A549 (cell line): Measurements from ENCODE around the gene CDKN1A. TPM values are rescaled to one million over a fixed set of nuclear protein-coding genes. Genes with fewer than 3 reads are reported as not detected.
A peak's percentile ranks its signal among the peaks of the same experiment; 100 is the strongest.
"Not testable (repeated sequence)": the region's sequence is repeated elsewhere in the genome, so short reads cannot be mapped to it uniquely, and the experiment has no call there.

Experiments
- ATAC-seq, 2 experiments: fragments of 200-7000 bp in 1 of 2; fragments of >200 bp in 1 of 2; cut with Nextera tagmentation in 1 of 2; cut with Tn5 transposase in 1 of 2; 3 replicates each; pipeline versions ENCODE4 v1.8.0 to v1.9.1; 2018 to 2020; ENCODE audit warnings: mild to moderate bottlenecking in 1 of 2, moderate library complexity in 1 of 2
- CTCF ChIA-PET: fragments of 300-600 bp; sonication (Branson Sonifier 250); formaldehyde crosslinking; extraction: SDS; loops from one replicate; lab custom pipeline; 2021; ENCODE audit warnings: antibody characterized with exemption, inconsistent platforms; lab: Yijun Ruan, JAX
- POLR2A ChIA-PET: fragments of 350-600 bp; formaldehyde crosslinking; extraction: SDS; loops from one replicate; lab custom pipeline; 2021; ENCODE audit warnings: antibody characterized with exemption, inconsistent platforms; lab: Yijun Ruan, JAX
- DNase-seq, 2 experiments: peaks; one replicate each; pipeline versions ENCODE4 v3.0.0 to v3.0.0-alpha.2; 2011 to 2016; ENCODE audit warnings: low read depth in 1 of 2, low spot score in 1 of 2
- FAIRE-seq: peaks from 2 replicates; lab custom pipeline; 2011; peaks lifted over from hg19 to GRCh38; lab: Jason Lieb, UNC
- H3K27ac ChIP-seq, 2 experiments: fragments of >200 bp; sonication (Bioruptor Twin); formaldehyde crosslinking; 3 replicates each; pipeline ENCODE4 v1.5.1; 2016 to 2017
- H3K4me1 ChIP-seq: fragments of >200 bp; sonication (Bioruptor Twin); formaldehyde crosslinking; 3 replicates; pipeline ENCODE4 v1.6.1; 2016
- H3K4me2 ChIP-seq: fragments of >200 bp; sonication (Bioruptor Twin); formaldehyde crosslinking; 3 replicates; pipeline ENCODE4 v1.6.1; 2016
- H3K4me3 ChIP-seq: fragments of >200 bp; sonication (Bioruptor Twin); formaldehyde crosslinking; 3 replicates; pipeline ENCODE4 v1.5.1; 2016
- H3K9me3 ChIP-seq: fragments of >200 bp; sonication (Bioruptor Twin); formaldehyde crosslinking; 3 replicates; pipeline ENCODE4 v1.6.1; 2016
- BHLHE40 ChIP-seq: IDR thresholded peaks from 2 replicates; pipeline ENCODE4 v1.6.1; 2012; ENCODE audit warnings: low read depth, low read length, inconsistent platforms
- CBX2 ChIP-seq: fragments of 200-600 bp; sonication (generic); IDR thresholded peaks from 2 replicates; pipeline ENCODE4 v1.6.1; 2016; ENCODE audit warnings: low read depth, mild to moderate bottlenecking, borderline replicate concordance
- CHD4 ChIP-seq: fragments of 200-600 bp; sonication (generic); IDR thresholded peaks from 2 replicates; pipeline ENCODE4 v1.6.1; 2016; ENCODE audit warnings: antibody characterized with exemption, mild to moderate bottlenecking, borderline replicate concordance
- EHF ChIP-seq: fragments of 250-450 bp; sonication (Bioruptor Pico); IDR thresholded peaks from 2 replicates; pipeline ENCODE4 v1.5.0; 2020; ENCODE audit warnings: mild to moderate bottlenecking
- EHMT2 ChIP-seq: fragments of 200-600 bp; sonication (generic); IDR thresholded peaks from 2 replicates; pipeline ENCODE4 v1.6.1; 2016; ENCODE audit warnings: antibody characterized with exemption, low read depth, mild to moderate bottlenecking, moderate library complexity
- EP300 ChIP-seq, 2 experiments: fragments of >200 bp; sonication (Bioruptor Twin); formaldehyde crosslinking; IDR thresholded peaks; 2 replicates in 1 of 2; 3 replicates in 1 of 2; pipeline ENCODE4 v1.6.1; 2016 to 2017
- ESRRA ChIP-seq: fragments of 150-350 bp; IDR thresholded peaks from 2 replicates; pipeline ENCODE4 v1.6.1; 2014; ENCODE audit warnings: mild to moderate bottlenecking, low read length, borderline replicate concordance
- FOSB ChIP-seq: fragments of 250-450 bp; sonication (Bioruptor Pico); IDR thresholded peaks from 2 replicates; pipeline ENCODE4 v1.5.0; 2020; ENCODE audit warnings: mild to moderate bottlenecking, moderate library complexity
- FOSL2 ChIP-seq, 2 experiments: fragments of 450-650 bp in 1 of 2; fragments of >200 bp in 1 of 2; sonication (Bioruptor Twin) in 1 of 2; formaldehyde crosslinking; IDR thresholded peaks; 2 replicates each; pipeline versions ENCODE4 v1.5.0 to v1.6.1; 2016 to 2020; ENCODE audit warnings: mild to moderate bottlenecking in 1 of 2, moderate library complexity in 1 of 2
- HDAC2 ChIP-seq: fragments of 200-600 bp; sonication (generic); IDR thresholded peaks from 2 replicates; pipeline ENCODE4 v1.6.1; 2016
- HEYL ChIP-seq: fragments of 250-450 bp; sonication (Bioruptor Pico); IDR thresholded peaks from 2 replicates; pipeline ENCODE4 v1.8.0; 2021; ENCODE audit warnings: mild to moderate bottlenecking, moderate library complexity
- HOXB5 ChIP-seq: fragments of 250-450 bp; sonication (Bioruptor Pico); IDR thresholded peaks from 2 replicates; pipeline ENCODE4 v1.5.0; 2020; ENCODE audit warnings: mild to moderate bottlenecking, moderate library complexity
- KDM1A ChIP-seq: fragments of 200-600 bp; sonication (generic); IDR thresholded peaks from 2 replicates; pipeline ENCODE4 v1.6.1; 2016; ENCODE audit warnings: low read depth, mild to moderate bottlenecking
- KDM5A ChIP-seq: fragments of 200-600 bp; sonication (generic); IDR thresholded peaks from 2 replicates; pipeline ENCODE4 v1.6.1; 2016; ENCODE audit warnings: antibody characterized with exemption, mild to moderate bottlenecking
- MAZ ChIP-seq: fragments of 150-350 bp; IDR thresholded peaks from 2 replicates; pipeline ENCODE4 v1.6.1; 2014; ENCODE audit warnings: antibody characterized with exemption, low read depth, low read length, borderline replicate concordance
- NR3C1 ChIP-seq: fragments of >200 bp; sonication (Bioruptor Twin); formaldehyde crosslinking; IDR thresholded peaks from 3 replicates; pipeline ENCODE4 v1.6.1; 2017
- RAD21 ChIP-seq, 2 experiments: fragments of >200 bp in 1 of 2; sonication (Bioruptor Twin) in 1 of 2; formaldehyde crosslinking in 1 of 2; IDR thresholded peaks in 1 of 2; conservative IDR thresholded peaks in 1 of 2; 2 replicates in 1 of 2; 3 replicates in 1 of 2; pipeline ENCODE4 v1.6.1; 2012 to 2018; ENCODE audit warnings: inconsistent platforms in 1 of 2
- TFCP2L1 ChIP-seq: fragments of 250-450 bp; sonication (Bioruptor Pico); IDR thresholded peaks from 2 replicates; pipeline ENCODE4 v1.5.0; 2021; ENCODE audit warnings: mild to moderate bottlenecking
- ZC3H11A ChIP-seq: fragments of 450-650 bp; IDR thresholded peaks from 2 replicates; pipeline ENCODE4 v1.6.1; 2014; ENCODE audit warnings: antibody characterized with exemption, mild to moderate bottlenecking
- ZFP36 ChIP-seq: fragments of 450-650 bp; IDR thresholded peaks from 2 replicates; pipeline ENCODE4 v1.6.1; 2014; ENCODE audit warnings: borderline replicate concordance; ENCODE audit not compliant: partially characterized antibody
- ZSCAN20 ChIP-seq: fragments of 250-450 bp; sonication (Bioruptor Pico); IDR thresholded peaks from 2 replicates; pipeline ENCODE4 v1.8.0; 2022; ENCODE audit warnings: mild to moderate bottlenecking, moderate library complexity
- WGBS: methylation state at CpG from one replicate; pipeline ENCODE4 v1.1.6; 2017; ENCODE audit errors: missing lambda C conversion rate; 5-methylcytosine and 5-hydroxymethylcytosine counted together
- polyA plus RNA-seq, 4 experiments: library from polyadenylated mRNA; depleted of rRNA in 3 of 4; stranded (reverse); fragments of >200 nt; fragmentation: RNase III in 1 of 4; extraction: RNeasy Plus Mini Kit Qiagen cat#74134 plus additional on column Dnase treatment in 1 of 4; gene quantifications; 2 replicates in 3 of 4; 3 replicates in 1 of 4; pipeline ENCODE4 v1.2.3, GENCODE V29; 2011 to 2017
- TF ChIP-seq, protein P1 (sequence below): fragments of >200 bp; sonication (Bioruptor Twin); formaldehyde crosslinking; IDR thresholded peaks from 3 replicates; pipeline ENCODE4 v1.6.1; 2016
- TF ChIP-seq, protein P2 (sequence below): IDR thresholded peaks from 2 replicates; pipeline ENCODE4 v1.6.1; 2012
- TF ChIP-seq, protein P3 (sequence below): fragments of 250-450 bp; sonication (Bioruptor Pico); IDR thresholded peaks from 2 replicates; pipeline ENCODE4 v1.5.0; 2021; ENCODE audit warnings: mild to moderate bottlenecking, moderate library complexity, borderline replicate concordance
- TF ChIP-seq, protein P4 (sequence below): fragments of 150-350 bp; IDR thresholded peaks from 2 replicates; pipeline ENCODE4 v1.6.1; 2014; ENCODE audit warnings: low read depth, mild to moderate bottlenecking, low read length

CDKN1A gene
- polyA plus RNA-seq, 2 of the 4 experiments (the other 2 are of a cell fraction): 130 to 183 TPM

DNA sequence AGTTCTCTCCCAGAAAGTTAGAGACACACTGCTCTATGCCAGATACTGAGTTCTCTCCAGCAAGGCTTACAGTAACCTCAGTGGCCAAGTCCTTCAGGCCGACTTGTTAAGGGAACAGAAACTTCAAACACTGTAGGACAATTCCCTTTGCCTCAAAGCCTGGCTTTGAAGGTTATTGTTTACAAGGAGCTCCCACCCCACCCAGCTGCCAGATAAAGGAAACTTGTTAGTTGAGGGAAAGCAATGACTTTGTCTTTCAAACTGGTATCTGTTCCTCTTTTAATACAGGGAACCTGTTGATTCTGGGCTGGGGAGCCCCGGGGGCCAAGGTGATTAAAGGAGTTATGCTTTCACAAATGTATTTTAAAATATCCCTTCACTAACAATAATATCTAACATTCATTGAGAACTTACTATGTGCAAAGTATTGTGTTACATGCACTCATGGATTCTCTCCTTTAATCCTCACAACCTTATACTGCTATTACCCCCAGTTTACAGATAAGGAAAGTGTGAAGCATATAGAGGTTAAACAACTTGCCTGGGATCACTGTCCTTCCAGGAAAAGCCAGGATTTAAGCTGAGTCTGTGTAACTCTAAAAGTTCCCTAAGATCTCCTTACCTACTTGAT lies 27.6 kb upstream of the CDKN1A start:
- no peak for TF ChIP-seq KDM5A
- TF ChIP-seq EHF (CRISPR knock-in tag): no peak
- no peak for TF ChIP-seq HEYL
- no peak for TF ChIP-seq EP300 (IDR thresholded peaks at IDR 0.05)
- no peak for TF ChIP-seq NR3C1
- TF ChIP-seq FOSB (CRISPR knock-in tag): no peak
- TF ChIP-seq HDAC2: no peak
- no peak for TF ChIP-seq ZSCAN20 (CRISPR knock-in tag)
- no peak for TF ChIP-seq CBX2
- TF ChIP-seq, protein P1, sequence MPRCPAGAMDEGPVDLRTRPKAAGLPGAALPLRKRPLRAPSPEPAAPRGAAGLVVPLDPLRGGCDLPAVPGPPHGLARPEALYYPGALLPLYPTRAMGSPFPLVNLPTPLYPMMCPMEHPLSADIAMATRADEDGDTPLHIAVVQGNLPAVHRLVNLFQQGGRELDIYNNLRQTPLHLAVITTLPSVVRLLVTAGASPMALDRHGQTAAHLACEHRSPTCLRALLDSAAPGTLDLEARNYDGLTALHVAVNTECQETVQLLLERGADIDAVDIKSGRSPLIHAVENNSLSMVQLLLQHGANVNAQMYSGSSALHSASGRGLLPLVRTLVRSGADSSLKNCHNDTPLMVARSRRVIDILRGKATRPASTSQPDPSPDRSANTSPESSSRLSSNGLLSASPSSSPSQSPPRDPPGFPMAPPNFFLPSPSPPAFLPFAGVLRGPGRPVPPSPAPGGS: no peak
- no peak for TF ChIP-seq ESRRA
- no peak for TF ChIP-seq RAD21 (conservative IDR thresholded peaks at IDR 0.05 in 1 of 2, IDR thresholded peaks at IDR 0.05 in 1 of 2)
- TF ChIP-seq CHD4: no peak
- TF ChIP-seq, protein P2, sequence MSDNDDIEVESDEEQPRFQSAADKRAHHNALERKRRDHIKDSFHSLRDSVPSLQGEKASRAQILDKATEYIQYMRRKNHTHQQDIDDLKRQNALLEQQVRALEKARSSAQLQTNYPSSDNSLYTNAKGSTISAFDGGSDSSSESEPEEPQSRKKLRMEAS: no peak
- TF ChIP-seq, protein P3, sequence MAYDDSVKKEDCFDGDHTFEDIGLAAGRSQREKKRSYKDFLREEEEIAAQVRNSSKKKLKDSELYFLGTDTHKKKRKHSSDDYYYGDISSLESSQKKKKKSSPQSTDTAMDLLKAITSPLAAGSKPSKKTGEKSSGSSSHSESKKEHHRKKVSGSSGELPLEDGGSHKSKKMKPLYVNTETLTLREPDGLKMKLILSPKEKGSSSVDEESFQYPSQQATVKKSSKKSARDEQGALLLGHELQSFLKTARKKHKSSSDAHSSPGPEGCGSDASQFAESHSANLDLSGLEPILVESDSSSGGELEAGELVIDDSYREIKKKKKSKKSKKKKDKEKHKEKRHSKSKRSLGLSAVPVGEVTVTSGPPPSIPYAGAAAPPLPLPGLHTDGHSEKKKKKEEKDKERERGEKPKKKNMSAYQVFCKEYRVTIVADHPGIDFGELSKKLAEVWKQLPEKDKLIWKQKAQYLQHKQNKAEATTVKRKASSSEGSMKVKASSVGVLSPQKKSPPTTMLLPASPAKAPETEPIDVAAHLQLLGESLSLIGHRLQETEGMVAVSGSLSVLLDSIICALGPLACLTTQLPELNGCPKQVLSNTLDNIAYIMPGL (CRISPR knock-in tag): no peak
- no peak for TF ChIP-seq KDM1A
- no peak for TF ChIP-seq FOSL2 (IDR thresholded peaks at IDR 0.05)
- no peak for TF ChIP-seq FOSL2 (CRISPR knock-in tag; IDR thresholded peaks at IDR 0.05)
- no peak for TF ChIP-seq BHLHE40
- no peak for FAIRE-seq
- CTCF ChIA-PET: interaction anchor here (1.3 to 2.1 kb wide), 3 partner anchors 13 to 37 kb away, joined by 3 to 9 read pairs (median 5); no protein-coding TSS in a partner anchor

DNA sequence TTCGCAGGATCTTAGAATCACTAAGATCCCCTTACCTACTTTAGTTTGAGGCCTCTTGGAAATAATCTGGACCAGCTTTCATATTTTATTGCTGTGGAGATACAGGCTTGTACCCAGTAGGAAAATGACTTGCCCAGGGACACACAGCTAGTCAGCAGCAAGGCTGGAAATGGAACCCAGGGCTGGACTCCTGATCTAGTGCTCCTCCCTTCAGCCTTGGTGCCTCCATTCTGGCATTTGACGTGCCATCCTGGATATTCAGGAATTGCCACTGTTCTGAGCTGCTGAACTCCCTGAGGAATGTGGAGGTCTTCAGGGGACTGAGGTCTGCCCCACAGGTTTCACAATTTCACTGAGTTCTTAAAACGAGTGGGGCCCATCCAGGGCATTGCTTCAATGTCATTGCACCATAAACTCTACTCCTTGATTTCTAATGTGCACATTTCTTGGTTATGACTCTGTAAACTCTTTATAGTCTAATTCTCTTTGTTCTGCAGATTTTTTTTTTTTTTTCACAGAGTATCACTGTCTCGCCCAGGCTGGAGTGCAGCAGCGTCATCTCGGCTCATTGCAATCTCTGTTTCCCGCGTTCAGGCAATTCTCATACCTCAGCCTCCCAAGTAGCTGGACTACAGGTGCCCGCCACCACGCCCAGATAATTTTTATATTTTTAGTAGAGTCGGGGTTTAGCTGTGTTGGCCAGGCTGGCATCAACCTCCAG lies 26.7 kb upstream of the CDKN1A start:
- POLR2A ChIA-PET: no interaction called here
- Histone ChIP-seq H3K9me3 (no peaks in the 10 kb centered on the region), H3K27ac (no peak overlapping the region), H3K4me3 (no peak overlapping the region), H3K4me1 (no peaks in the 10 kb centered on the region), H3K4me2 (no peak overlapping the region)
- no peak for DNase-seq
- 90% methylated on average over 11 of the region's 11 CpGs for WGBS
- ATAC-seq: no peak
- FAIRE-seq: no peak
- CTCF ChIA-PET: interaction anchor here (0.9 to 2.1 kb wide), 4 partner anchors 13 to 36 kb away, joined by 3 to 9 read pairs (median 4); no protein-coding TSS in a partner anchor
- TF ChIP-seq HOXB5 (CRISPR knock-in tag): no peak
- TF ChIP-seq EHMT2: no peak
- no peak for TF ChIP-seq MAZ
- no peak for TF ChIP-seq ZC3H11A
- no peak for TF ChIP-seq TFCP2L1 (CRISPR knock-in tag)
- TF ChIP-seq, protein P4, sequence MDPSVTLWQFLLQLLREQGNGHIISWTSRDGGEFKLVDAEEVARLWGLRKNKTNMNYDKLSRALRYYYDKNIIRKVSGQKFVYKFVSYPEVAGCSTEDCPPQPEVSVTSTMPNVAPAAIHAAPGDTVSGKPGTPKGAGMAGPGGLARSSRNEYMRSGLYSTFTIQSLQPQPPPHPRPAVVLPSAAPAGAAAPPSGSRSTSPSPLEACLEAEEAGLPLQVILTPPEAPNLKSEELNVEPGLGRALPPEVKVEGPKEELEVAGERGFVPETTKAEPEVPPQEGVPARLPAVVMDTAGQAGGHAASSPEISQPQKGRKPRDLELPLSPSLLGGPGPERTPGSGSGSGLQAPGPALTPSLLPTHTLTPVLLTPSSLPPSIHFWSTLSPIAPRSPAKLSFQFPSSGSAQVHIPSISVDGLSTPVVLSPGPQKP: no peak
- no peak for TF ChIP-seq ZFP36
- no peak for TF ChIP-seq NR3C1
- no peak for TF ChIP-seq HDAC2
- TF ChIP-seq, all 56 proteins: peak for 0

More for the DNA sequence above, 27.6 kb upstream of the CDKN1A start:
- POLR2A ChIA-PET: no interaction called here
- DNase-seq: no peak
- Histone ChIP-seq H3K27ac (peak overlapping the region in 1 of 2 experiments; percentile 56; a peak in 2 of 6 replicates), H3K9me3 (no peaks in the 10 kb centered on the region), H3K4me1 (no peaks in the 10 kb centered on the region), H3K4me2 (no peak overlapping the region), H3K4me3 (no peak overlapping the region)
- 33% methylated on average over 2 of the region's 2 CpGs for whole genome bisulfite sequencing
- ATAC-seq: no peak

DNA sequence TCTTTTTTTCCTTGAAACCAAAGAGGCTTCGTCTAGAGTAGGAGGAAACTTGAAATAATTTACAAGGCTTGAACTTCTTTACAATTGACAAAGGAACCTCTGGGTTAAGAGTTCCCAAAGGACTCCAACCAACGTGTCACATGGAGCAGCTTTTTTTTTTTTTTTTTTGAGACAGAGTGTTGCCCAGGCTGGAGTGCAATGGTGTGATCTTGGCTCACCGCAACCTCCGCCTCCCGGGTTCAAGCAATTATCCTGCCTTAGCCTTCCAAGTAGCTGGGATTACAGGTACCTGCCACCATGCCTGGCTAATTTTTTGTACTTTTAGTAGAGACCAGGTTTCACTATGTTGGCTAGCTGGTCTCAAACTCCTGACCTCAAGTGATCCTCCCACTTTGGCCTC lies 24.0 kb upstream of the CDKN1A start:
- not testable (repeated sequence) for DNase-seq, H3K4me2 ChIP-seq, H3K27ac ChIP-seq, H3K4me3 ChIP-seq, ATAC-seq, H3K4me1 ChIP-seq, FAIRE-seq, H3K9me3 ChIP-seq
- CTCF ChIA-PET: interaction anchor here (0.6 to 1.0 kb wide), 3 partner anchors 8 to 32 kb away, joined by 3 read pairs; no protein-coding TSS in a partner anchor
- 60% methylated on average over 5 of the region's 5 CpGs for WGBS
- POLR2A ChIA-PET: interaction anchor here (1.7 kb wide), 1 partner anchor 24 kb away, joined by 4 read pairs; the partner anchor contains the start of gene CDKN1A
